ENCODE data around the gene CREB5.

Gene CREB5

GRCh38 chr7:28747854-28748253 is 335.5 kb downstream of the CREB5 start:
- DNase-seq (ENCODE audit: low read depth) = no peak

- no peak for DNase-seq (ENCODE audit: low read depth)
Measured at GRCh38 chr7:28748346-28748745, 336.0 kb downstream of the CREB5 start.

GRCh38 chr7:28748933-28749584 is 336.7 kb downstream of the CREB5 start:
- peak; percentile 88 for DNase-seq (ENCODE audit: low read depth)

GRCh38 chr7:28749638-28750037 is 337.3 kb downstream of the CREB5 start:
- DNase-seq (ENCODE audit: low read depth) = peak; percentile 9

GRCh38 chr7:28750981-28751380 is 338.7 kb downstream of the CREB5 start:
- DNase-seq (ENCODE audit: low read depth) = no peak

- no peak for DNase-seq (ENCODE audit: low read depth)
Measured at GRCh38 chr7:28753613-28754012, 341.3 kb downstream of the CREB5 start.

GRCh38 chr7:28754027-28754426 is 341.7 kb downstream of the CREB5 start:
- peak; percentile 10 for DNase-seq (ENCODE audit: low read depth)

- no peak for DNase-seq (ENCODE audit: low read depth)
Measured at GRCh38 chr7:28754447-28754846, 342.1 kb downstream of the CREB5 start.

- peak; percentile 68 for DNase-seq (ENCODE audit: low read depth)
Measured at GRCh38 chr7:28755255-28755654, 342.9 kb downstream of the CREB5 start.

GRCh38 chr7:28758186-28758585 is 345.9 kb downstream of the CREB5 start:
- DNase-seq (ENCODE audit: low read depth) = no peak

GRCh38 chr7:28759475-28759971 is 347.2 kb downstream of the CREB5 start:
- DNase-seq (ENCODE audit: low read depth) = peak; percentile 34

GRCh38 chr7:28761505-28761904 is 349.2 kb downstream of the CREB5 start:
- peak; percentile 11 for DNase-seq (ENCODE audit: low read depth)

- DNase-seq (ENCODE audit: low read depth) = no peak
Measured at GRCh38 chr7:28762651-28763050, 350.3 kb downstream of the CREB5 start.

GRCh38 chr7:28766359-28766758 is 354.0 kb downstream of the CREB5 start:
- no peak for DNase-seq (ENCODE audit: low read depth)

- no peak for DNase-seq (ENCODE audit: low read depth)
Measured at GRCh38 chr7:28767356-28767755, 355.0 kb downstream of the CREB5 start.

- peak; percentile 31 for DNase-seq (ENCODE audit: low read depth)
Measured at GRCh38 chr7:28768577-28769147, 356.3 kb downstream of the CREB5 start.

- DNase-seq (ENCODE audit: low read depth) = no peak
Measured at GRCh38 chr7:28771906-28772622, 359.7 kb downstream of the CREB5 start.

- no peak for DNase-seq (ENCODE audit: low read depth)
Measured at GRCh38 chr7:28773423-28774145, 361.3 kb downstream of the CREB5 start.

GRCh38 chr7:28774261-28774988 is 362.1 kb downstream of the CREB5 start:
- DNase-seq (ENCODE audit: low read depth) = no peak

GRCh38 chr7:28776463-28777157 is 364.3 kb downstream of the CREB5 start:
- DNase-seq (ENCODE audit: low read depth) = no peak

- DNase-seq (ENCODE audit: low read depth) = peak; percentile 9
Measured at GRCh38 chr7:28778786-28779185, 366.5 kb downstream of the CREB5 start.

Measured in EH (cell line).